GM12891 (cell line): Measurements from ENCODE around the gene ST6GALNAC3.

ENCODE experiments used
- DNase-seq: peaks from one replicate; pipeline ENCODE4 v3.0.0; 2011; ENCODE audit warnings: low spot score; ENCODE audit not compliant: insufficient read length
- FAIRE-seq: peaks from 2 replicates; lab custom pipeline; 2011; peaks lifted over from hg19 to GRCh38; lab: Jason Lieb, UNC
- PAX5 ChIP-seq: IDR thresholded peaks from 2 replicates; pipeline ENCODE4 v1.6.1; 2011; ENCODE audit warnings: low read length, moderate library complexity, mild to moderate bottlenecking; ENCODE audit not compliant: insufficient read depth, severe bottlenecking
- POLR2A ChIP-seq: IDR thresholded peaks from 2 replicates; pipeline ENCODE4 v1.6.1; 2011; ENCODE audit warnings: low read depth, low read length, control low read depth
- POLR2AphosphoS5 ChIP-seq: IDR thresholded peaks from 2 replicates; pipeline ENCODE4 v1.6.1; 2011; ENCODE audit warnings: low read depth, low read length, control low read depth
- POU2F2 ChIP-seq: IDR thresholded peaks from 2 replicates; pipeline ENCODE4 v1.6.1; 2011; ENCODE audit warnings: low read depth, mild to moderate bottlenecking, control low read depth, low read length, moderate library complexity
- SPI1 ChIP-seq: IDR thresholded peaks from 2 replicates; pipeline ENCODE4 v1.6.1; 2011; ENCODE audit warnings: low read depth, low read length, control low read depth
- TAF1 ChIP-seq: IDR thresholded peaks from 2 replicates; pipeline ENCODE4 v1.6.1; 2011; ENCODE audit warnings: low read depth, low read length, control low read depth

ST6GALNAC3 gene

DNA sequence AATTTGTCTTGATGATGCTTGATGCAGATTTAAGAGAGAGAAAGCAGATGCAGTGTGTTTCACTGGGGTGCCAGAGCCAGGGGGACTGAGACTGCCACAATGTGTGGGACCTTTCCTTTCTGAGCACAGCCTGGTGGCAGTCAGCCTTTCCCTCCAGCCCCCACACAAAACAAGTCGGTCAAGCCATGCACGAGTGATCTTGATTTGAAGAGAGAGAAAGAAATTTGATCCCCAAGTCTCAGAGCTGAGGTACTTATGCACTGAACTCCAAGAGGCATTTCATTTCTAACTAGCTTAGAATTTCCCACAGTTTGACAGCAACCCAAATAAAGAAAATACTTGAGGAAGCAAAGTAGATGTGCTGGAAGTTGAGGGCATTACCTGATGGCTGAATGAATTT lies 193.8 kb downstream of the ST6GALNAC3 start:
- FAIRE-seq, result no peak
- no peak for DNase-seq
- no peak for TF ChIP-seq TAF1

DNA sequence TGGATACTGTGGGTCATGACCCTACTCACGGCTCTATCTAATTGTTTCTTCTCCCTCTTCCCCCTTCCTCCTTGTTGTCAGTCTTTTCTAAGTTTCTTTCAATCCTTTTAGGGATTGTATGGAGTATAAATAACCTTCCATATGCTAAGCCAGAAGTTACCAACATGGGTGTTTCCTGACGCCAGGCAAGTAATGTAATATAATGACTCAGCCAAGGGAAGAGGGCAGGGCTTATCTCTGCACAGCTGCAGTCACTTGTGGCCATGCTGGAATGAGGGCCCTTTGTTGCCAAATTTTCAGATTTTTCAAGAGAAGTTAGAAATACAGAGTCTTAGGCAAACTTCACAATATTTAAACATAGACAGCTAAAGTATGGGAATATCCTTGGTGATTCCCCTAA lies 194.6 kb downstream of the ST6GALNAC3 start:
- no peak for FAIRE-seq
- DNase-seq, result no peak
- TF ChIP-seq POLR2A, result no peak
- TF ChIP-seq POU2F2, result no peak
- no peak for TF ChIP-seq PAX5
- no peak for TF ChIP-seq POLR2AphosphoS5
- no peak for TF ChIP-seq TAF1
- no peak for TF ChIP-seq SPI1

GRCh38 chr1:76274302-76274701 lies 199.8 kb downstream of the ST6GALNAC3 start:
- no peak for DNase-seq
- no peak for FAIRE-seq
- TF ChIP-seq POLR2AphosphoS5, result no peak
- no peak for TF ChIP-seq SPI1
- no peak for TF ChIP-seq POLR2A
- TF ChIP-seq PAX5, result no peak
- no peak for TF ChIP-seq TAF1
- no peak for TF ChIP-seq POU2F2

GRCh38 chr1:76274718-76275117 lies 200.2 kb downstream of the ST6GALNAC3 start:
- DNase-seq (no peak), FAIRE-seq (no peak)
- no peak for TF ChIP-seq SPI1
- TF ChIP-seq POLR2AphosphoS5, result no peak
- TF ChIP-seq PAX5, result no peak
- no peak for TF ChIP-seq POU2F2
- no peak for TF ChIP-seq TAF1
- TF ChIP-seq POLR2A, result no peak

DNA sequence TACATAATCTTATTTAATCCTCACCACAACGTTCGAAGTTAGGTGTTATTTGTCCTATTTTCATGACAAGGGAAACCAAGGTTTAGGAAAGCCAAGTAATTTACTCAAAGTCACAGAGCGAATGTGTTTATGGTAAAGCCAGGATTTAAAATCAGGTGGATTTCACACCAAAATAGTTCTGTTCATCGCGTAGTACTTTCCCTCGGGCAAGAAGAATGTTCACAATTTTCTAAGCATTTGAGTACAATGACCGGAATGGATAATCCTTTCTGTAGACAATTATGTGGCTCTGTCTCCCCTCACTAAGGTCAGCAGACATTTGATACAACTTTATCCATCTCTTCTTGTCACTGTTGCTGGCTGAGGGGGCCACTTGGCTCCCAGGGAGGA lies 204.2 kb downstream of the ST6GALNAC3 start:
- DNase-seq (no peak), FAIRE-seq (no peak)
- TF ChIP-seq POU2F2 (no peak), POLR2AphosphoS5 (no peak), POLR2A (no peak), TAF1 (no peak), SPI1 (no peak), PAX5 (no peak)

DNA sequence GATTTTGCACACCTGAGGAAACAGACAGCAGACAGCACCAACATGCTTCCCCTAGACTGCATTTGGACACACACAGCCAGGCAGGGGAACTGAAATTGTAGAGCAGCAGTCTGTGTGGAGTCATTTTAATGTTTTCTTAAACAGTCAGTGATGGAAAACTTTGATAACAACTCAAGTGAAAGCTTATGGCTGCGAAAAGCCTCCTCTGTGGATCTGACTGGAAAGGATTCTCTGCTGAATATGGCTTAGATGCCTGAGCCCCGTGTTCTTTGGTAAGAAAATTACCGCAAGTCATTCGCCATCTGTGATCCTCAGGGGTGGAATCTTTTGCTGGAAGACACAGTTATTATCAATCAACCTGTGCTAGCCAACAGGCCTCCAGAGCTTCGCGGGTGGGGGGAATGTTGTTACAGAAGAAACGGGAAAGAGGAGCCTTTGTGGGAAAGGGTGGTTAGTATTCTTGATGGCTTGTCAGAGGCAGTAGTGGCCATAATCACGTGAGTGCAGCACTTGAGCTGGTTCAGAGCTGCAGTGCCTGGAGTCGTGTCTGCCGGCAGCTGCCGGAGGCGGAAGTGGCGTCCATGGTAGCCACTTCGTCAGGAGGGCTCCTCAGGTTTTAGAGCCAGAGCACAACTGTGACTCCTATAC lies 204.7 kb downstream of the ST6GALNAC3 start:
- no peak for DNase-seq
- no peak for FAIRE-seq

DNA sequence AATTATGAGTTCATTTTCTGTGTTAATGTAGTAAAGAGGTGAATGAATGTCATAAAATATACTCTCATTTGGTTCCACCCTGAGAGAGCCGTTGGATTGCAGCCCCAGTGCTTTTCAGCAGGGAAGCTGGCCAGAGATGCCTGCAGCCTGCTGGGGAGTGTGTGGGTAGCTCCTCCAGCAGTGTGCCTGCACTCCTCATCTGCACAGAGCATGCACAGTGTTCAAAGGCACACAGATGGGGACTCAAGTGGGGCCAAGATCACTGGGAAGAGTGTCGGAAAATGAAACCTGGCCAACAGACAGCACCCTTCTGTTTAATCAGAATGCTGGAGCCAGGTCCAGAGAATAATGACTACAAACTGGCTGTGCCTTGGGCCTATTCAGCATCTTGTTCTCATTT lies 206.8 kb downstream of the ST6GALNAC3 start:
- TF ChIP-seq TAF1 (no peak), SPI1 (no peak), POU2F2 (no peak), POLR2AphosphoS5 (no peak), POLR2A (no peak), PAX5 (no peak)
- FAIRE-seq, result no peak
- no peak for DNase-seq

More for the DNA sequence above, 204.7 kb downstream of the ST6GALNAC3 start:
- TF ChIP-seq SPI1 (no peak), TAF1 (no peak), POLR2A (no peak), POU2F2 (no peak), POLR2AphosphoS5 (no peak), PAX5 (no peak)

DNA sequence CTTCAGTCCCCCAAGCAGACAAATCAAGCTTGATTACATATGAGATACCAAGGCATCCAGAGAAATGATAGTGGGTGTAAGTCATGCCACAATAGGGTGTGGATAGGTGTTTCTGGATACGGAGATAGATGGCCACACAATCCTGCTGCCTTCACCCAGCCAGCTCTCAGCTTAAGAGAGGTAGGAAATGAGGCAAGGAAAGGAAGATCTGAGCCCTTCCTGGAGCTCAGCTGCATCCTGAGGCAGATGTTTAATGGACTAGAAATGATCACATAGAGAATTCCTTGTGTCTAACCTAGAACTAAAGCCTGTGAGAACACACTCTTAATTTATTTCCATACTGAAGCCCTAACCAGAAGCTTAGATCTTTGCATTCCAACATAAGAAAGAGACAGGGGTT lies 210.3 kb downstream of the ST6GALNAC3 start:
- TF ChIP-seq TAF1 (no peak), POLR2A (no peak), PAX5 (no peak), POU2F2 (no peak), POLR2AphosphoS5 (no peak), SPI1 (no peak)
- DNase-seq, result no peak
- FAIRE-seq, result no peak

DNA sequence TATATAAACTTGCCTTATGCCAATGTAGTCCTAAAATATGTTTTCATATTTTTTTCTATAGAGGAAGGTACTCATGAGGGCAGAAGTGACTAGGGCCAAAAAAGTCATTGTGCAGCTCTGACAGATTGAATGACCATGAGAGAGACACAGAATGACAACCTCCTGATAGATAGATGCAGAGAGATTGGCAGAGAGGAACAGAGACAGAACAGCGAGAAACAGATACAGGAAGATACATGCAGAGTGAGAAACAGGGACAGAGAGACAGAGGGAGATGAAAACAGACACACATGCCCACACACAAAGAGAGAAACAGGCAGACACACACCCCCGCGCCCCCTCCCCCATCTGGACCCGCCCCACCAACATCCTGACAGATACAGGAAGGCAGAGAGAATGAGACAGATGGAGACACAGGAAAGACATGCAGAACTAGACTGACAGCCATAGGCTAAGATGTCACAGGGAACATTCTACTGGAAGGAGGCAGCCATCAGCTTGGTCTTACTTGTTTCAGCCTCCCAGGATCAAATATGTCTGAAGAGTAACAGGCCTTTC lies 211.1 kb downstream of the ST6GALNAC3 start:
- no peak for TF ChIP-seq PAX5
- no peak for TF ChIP-seq POLR2AphosphoS5
- TF ChIP-seq TAF1, result no peak
- no peak for TF ChIP-seq POU2F2
- TF ChIP-seq SPI1, result no peak
- no peak for TF ChIP-seq POLR2A
- no peak for FAIRE-seq

GRCh38 chr1:76287917-76288316 lies 213.4 kb downstream of the ST6GALNAC3 start:
- TF ChIP-seq TAF1, result no peak
- TF ChIP-seq POU2F2, result no peak
- TF ChIP-seq POLR2A, result no peak
- TF ChIP-seq SPI1, result no peak
- no peak for TF ChIP-seq POLR2AphosphoS5
- TF ChIP-seq PAX5, result no peak
- no peak for FAIRE-seq
- DNase-seq, result no peak

More for the DNA sequence above, 211.1 kb downstream of the ST6GALNAC3 start:
- DNase-seq, result no peak
